SK-N-SH treated with all-trans-retinoic acid at 6 μM for 48 hours (cell line): ENCODE measurements around the gene SLC6A7.

Experiments
- ARNTL ChIP-seq: fragments of 450-650 bp; formaldehyde crosslinking; IDR thresholded peaks from 2 replicates; pipeline ENCODE4 v1.5.0; 2020; ENCODE audit warnings: low read depth, mild to moderate bottlenecking, moderate library complexity, borderline replicate concordance
- BACH2 ChIP-seq: fragments of 250-450 bp; sonication (Bioruptor Pico); IDR thresholded peaks from 2 replicates; pipeline ENCODE4 v1.9.0; 2021; ENCODE audit warnings: mild to moderate bottlenecking, borderline replicate concordance
- CSDC2 ChIP-seq: fragments of 250-450 bp; sonication (Bioruptor Pico); IDR thresholded peaks from 2 replicates; pipeline ENCODE4 v1.5.0; 2020; ENCODE audit warnings: mild to moderate bottlenecking, moderate library complexity
- ESRRG ChIP-seq: fragments of 250-450 bp; sonication (Bioruptor Pico); IDR thresholded peaks from 2 replicates; pipeline ENCODE4 v1.6.1; 2021; ENCODE audit warnings: mild to moderate bottlenecking
- GLIS3 ChIP-seq: fragments of 250-450 bp; sonication (Bioruptor Pico); IDR thresholded peaks from 2 replicates; pipeline ENCODE4 v1.5.0; 2020; ENCODE audit warnings: mild to moderate bottlenecking, moderate library complexity
- RARB ChIP-seq: fragments of 250-450 bp; sonication (Bioruptor Pico); IDR thresholded peaks from 2 replicates; pipeline ENCODE4 v1.8.0; 2021; ENCODE audit warnings: mild to moderate bottlenecking, moderate library complexity
- SNAI2 ChIP-seq: fragments of 250-450 bp; sonication (Bioruptor Pico); IDR thresholded peaks from 2 replicates; pipeline ENCODE4 v1.5.0; 2020; ENCODE audit warnings: mild to moderate bottlenecking, moderate library complexity
- ZFP3 ChIP-seq: fragments of 250-450 bp; sonication (Bioruptor Pico); IDR thresholded peaks from 2 replicates; pipeline ENCODE4 v1.5.0; 2020; ENCODE audit warnings: mild to moderate bottlenecking, moderate library complexity
- ZNF8 ChIP-seq: fragments of 450-650 bp; formaldehyde crosslinking; IDR thresholded peaks from 2 replicates; pipeline ENCODE4 v1.5.0; 2020; ENCODE audit warnings: mild to moderate bottlenecking, moderate library complexity
- TF ChIP-seq, protein P1 (sequence below): fragments of 250-450 bp; sonication (Bioruptor Pico); IDR thresholded peaks from 2 replicates; pipeline ENCODE4 v1.8.0; 2021; ENCODE audit warnings: low read depth, mild to moderate bottlenecking, moderate library complexity, borderline replicate concordance
- TF ChIP-seq, protein P2 (sequence below): fragments of 250-450 bp; sonication (Bioruptor Pico); IDR thresholded peaks from 2 replicates; pipeline ENCODE4 v1.8.0; 2020; ENCODE audit warnings: mild to moderate bottlenecking, moderate library complexity, borderline replicate concordance

DNA sequence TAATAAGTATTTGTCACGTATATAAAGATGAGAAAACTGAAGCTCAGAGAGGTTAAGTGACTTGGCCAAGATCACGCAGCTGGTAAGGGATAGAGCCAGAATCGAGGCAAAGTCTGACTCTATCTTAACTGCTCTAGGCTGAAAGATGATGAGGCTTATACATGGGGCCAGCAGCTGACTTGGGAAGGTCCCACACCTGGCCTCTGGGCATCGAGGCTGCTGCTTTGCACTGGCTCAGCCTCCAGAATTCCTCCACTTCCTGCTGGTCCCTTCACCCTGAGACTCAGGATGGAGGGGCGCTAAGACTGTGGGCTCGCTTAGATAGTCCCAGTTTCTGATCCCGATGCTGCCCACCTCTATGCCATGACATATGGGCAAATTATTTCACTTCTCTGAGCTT is 64.5 kb downstream of the SLC6A7 start:
- TF ChIP-seq ZNF8: no peak
- no peak for TF ChIP-seq GLIS3
- TF ChIP-seq, protein P1, sequence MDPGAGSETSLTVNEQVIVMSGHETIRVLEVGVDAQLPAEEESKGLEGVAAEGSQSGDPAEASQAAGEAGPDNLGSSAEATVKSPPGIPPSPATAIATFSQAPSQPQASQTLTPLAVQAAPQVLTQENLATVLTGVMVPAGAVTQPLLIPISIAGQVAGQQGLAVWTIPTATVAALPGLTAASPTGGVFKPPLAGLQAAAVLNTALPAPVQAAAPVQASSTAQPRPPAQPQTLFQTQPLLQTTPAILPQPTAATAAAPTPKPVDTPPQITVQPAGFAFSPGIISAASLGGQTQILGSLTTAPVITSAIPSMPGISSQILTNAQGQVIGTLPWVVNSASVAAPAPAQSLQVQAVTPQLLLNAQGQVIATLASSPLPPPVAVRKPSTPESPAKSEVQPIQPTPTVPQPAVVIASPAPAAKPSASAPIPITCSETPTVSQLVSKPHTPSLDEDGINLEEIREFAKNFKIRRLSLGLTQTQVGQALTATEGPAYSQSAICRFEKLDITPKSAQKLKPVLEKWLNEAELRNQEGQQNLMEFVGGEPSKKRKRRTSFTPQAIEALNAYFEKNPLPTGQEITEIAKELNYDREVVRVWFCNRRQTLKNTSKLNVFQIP (CRISPR knock-in tag): no peak
- TF ChIP-seq ESRRG: no peak
- TF ChIP-seq RARB (CRISPR knock-in tag): no peak
- no peak for TF ChIP-seq ARNTL (CRISPR knock-in tag)
- TF ChIP-seq, protein P2, sequence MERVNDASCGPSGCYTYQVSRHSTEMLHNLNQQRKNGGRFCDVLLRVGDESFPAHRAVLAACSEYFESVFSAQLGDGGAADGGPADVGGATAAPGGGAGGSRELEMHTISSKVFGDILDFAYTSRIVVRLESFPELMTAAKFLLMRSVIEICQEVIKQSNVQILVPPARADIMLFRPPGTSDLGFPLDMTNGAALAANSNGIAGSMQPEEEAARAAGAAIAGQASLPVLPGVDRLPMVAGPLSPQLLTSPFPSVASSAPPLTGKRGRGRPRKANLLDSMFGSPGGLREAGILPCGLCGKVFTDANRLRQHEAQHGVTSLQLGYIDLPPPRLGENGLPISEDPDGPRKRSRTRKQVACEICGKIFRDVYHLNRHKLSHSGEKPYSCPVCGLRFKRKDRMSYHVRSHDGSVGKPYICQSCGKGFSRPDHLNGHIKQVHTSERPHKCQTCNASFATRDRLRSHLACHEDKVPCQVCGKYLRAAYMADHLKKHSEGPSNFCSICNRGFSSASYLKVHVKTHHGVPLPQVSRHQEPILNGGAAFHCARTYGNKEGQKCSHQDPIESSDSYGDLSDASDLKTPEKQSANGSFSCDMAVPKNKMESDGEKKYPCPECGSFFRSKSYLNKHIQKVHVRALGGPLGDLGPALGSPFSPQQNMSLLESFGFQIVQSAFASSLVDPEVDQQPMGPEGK: no peak
- no peak for TF ChIP-seq CSDC2 (CRISPR knock-in tag)
- TF ChIP-seq SNAI2 (CRISPR knock-in tag): no peak
- TF ChIP-seq ZFP3 (CRISPR knock-in tag): no peak
- TF ChIP-seq BACH2 (CRISPR knock-in tag): no peak
